Adrenal gland (tissue), 5 donors: Measurements from ENCODE around the gene ARVCF.

Experiments
- POLR2A ChIP-seq, 2 donors: fragments of 450-650 bp; IDR thresholded peaks; one replicate each; pipeline ENCODE4 v1.6.1; 2017; ENCODE audit warnings: antibody characterized with exemption in 2 of 2, mild to moderate bottlenecking in 2 of 2, moderate library complexity in 1 of 2
- TF ChIP-seq, protein P1 (sequence below), 6 experiments: fragments of 450-650 bp in 4 of 6; fragments of 200-600 bp in 2 of 6; sonication (generic) in 1 of 6; IDR thresholded peaks; 1 replicate in 5 of 6; 2 replicates in 1 of 6; pipeline versions ENCODE4 v1.5.1 to v1.8.0; 2016 to 2021; ENCODE audit warnings: antibody characterized with exemption in 6 of 6, mild to moderate bottlenecking in 2 of 6, moderate library complexity in 1 of 6
- donor health status: DM: no; HTN: no; CAD: no.

GRCh38 chr22:19929586-19930550 is 86.8 kb downstream of the ARVCF start:
- TF ChIP-seq POLR2A (IDR thresholded peaks at IDR 0.05): no peak
- TF ChIP-seq, protein P1, sequence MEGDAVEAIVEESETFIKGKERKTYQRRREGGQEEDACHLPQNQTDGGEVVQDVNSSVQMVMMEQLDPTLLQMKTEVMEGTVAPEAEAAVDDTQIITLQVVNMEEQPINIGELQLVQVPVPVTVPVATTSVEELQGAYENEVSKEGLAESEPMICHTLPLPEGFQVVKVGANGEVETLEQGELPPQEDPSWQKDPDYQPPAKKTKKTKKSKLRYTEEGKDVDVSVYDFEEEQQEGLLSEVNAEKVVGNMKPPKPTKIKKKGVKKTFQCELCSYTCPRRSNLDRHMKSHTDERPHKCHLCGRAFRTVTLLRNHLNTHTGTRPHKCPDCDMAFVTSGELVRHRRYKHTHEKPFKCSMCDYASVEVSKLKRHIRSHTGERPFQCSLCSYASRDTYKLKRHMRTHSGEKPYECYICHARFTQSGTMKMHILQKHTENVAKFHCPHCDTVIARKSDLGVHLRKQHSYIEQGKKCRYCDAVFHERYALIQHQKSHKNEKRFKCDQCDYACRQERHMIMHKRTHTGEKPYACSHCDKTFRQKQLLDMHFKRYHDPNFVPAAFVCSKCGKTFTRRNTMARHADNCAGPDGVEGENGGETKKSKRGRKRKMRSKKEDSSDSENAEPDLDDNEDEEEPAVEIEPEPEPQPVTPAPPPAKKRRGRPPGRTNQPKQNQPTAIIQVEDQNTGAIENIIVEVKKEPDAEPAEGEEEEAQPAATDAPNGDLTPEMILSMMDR (IDR thresholded peaks at IDR 0.05): no peak
